B cell (primary cell): ENCODE results near the gene NCK1.

Experiments
- EZH2 ChIP-seq: IDR thresholded peaks from 2 replicates; pipeline ENCODE4 v1.6.1; 2012; ENCODE audit warnings: borderline replicate concordance, low read depth, mild to moderate bottlenecking, moderate library complexity, low read length; ENCODE audit not compliant: insufficient read depth, poor library complexity, severe bottlenecking
- TF ChIP-seq, protein P1 (sequence below): fragments of 200-600 bp; IDR thresholded peaks from one replicate; pipeline ENCODE4 v1.8.0; 2022; ENCODE audit warnings: antibody characterized with exemption, mild to moderate bottlenecking

- TF ChIP-seq, protein P1, sequence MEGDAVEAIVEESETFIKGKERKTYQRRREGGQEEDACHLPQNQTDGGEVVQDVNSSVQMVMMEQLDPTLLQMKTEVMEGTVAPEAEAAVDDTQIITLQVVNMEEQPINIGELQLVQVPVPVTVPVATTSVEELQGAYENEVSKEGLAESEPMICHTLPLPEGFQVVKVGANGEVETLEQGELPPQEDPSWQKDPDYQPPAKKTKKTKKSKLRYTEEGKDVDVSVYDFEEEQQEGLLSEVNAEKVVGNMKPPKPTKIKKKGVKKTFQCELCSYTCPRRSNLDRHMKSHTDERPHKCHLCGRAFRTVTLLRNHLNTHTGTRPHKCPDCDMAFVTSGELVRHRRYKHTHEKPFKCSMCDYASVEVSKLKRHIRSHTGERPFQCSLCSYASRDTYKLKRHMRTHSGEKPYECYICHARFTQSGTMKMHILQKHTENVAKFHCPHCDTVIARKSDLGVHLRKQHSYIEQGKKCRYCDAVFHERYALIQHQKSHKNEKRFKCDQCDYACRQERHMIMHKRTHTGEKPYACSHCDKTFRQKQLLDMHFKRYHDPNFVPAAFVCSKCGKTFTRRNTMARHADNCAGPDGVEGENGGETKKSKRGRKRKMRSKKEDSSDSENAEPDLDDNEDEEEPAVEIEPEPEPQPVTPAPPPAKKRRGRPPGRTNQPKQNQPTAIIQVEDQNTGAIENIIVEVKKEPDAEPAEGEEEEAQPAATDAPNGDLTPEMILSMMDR: no peak
- TF ChIP-seq EZH2: no peak
Measured at GRCh38 chr3:136954980-136955780, 93.2 kb downstream of the NCK1 start.
